Measurements from ENCODE around the gene DRD3.

GRCh38 chr3:114086356-114086755 lies 92.5 kb downstream of the DRD3 start:
- TF ChIP-seq CTCF (IDR thresholded peaks at IDR 0.05; ENCODE audit: insufficient read depth, low read length), result no peak
- no peak for TF ChIP-seq REST (IDR thresholded peaks at IDR 0.05; ENCODE audit: insufficient replicate concordance, low read depth)
- TF ChIP-seq GABPA (IDR thresholded peaks at IDR 0.05; ENCODE audit: low read depth), result no peak
- no peak for TF ChIP-seq POLR2AphosphoS5 (IDR thresholded peaks at IDR 0.05; ENCODE audit: low read depth)
- TF ChIP-seq SPI1 (IDR thresholded peaks at IDR 0.05; ENCODE audit: borderline replicate concordance, low read depth), result no peak
